Brain microvascular endothelial cell (primary cell): ENCODE results near the gene NDE1.

ENCODE experiments used
- DNase-seq: peaks from one replicate; pipeline ENCODE4 v3.0.0-alpha.2; 2020
- H3K27ac ChIP-seq: fragments of 250-450 bp; sonication (Bioruptor Pico); 2 replicates; pipeline ENCODE4 v1.5.1; 2020; ENCODE audit warnings: mild to moderate bottlenecking, moderate library complexity
- H3K27me3 ChIP-seq: fragments of 250-450 bp; sonication (Bioruptor Pico); replicated peaks from 2 replicates; pipeline ENCODE4 v1.5.1; 2020; ENCODE audit warnings: mild to moderate bottlenecking
- H3K36me3 ChIP-seq: fragments of 250-450 bp; sonication (Bioruptor Pico); replicated peaks from 2 replicates; pipeline ENCODE4 v1.5.1; 2020; ENCODE audit warnings: mild to moderate bottlenecking
- H3K4me3 ChIP-seq: 2 replicates; pipeline ENCODE4 v1.5.1; 2011; ENCODE audit warnings: low read depth, mild to moderate bottlenecking, control low read depth, low read length, moderate library complexity
- CTCF ChIP-seq: IDR thresholded peaks from 2 replicates; pipeline ENCODE4 v1.5.1; 2011; ENCODE audit warnings: low read depth, mild to moderate bottlenecking, moderate library complexity, low read length, control low read depth, inconsistent platforms; ENCODE audit errors: missing control alignments
- in situ Hi-C: cut with HindIII; loops from 2 replicates; pipeline ENCODE4 v1.10.0; 2017; ENCODE audit warnings: low sequenced_read_pairs, low pct_ligation_motif_present

Gene NDE1

GRCh38 chr16:15773968-15774367 lies 123.9 kb downstream of the NDE1 start:
- no peak for TF ChIP-seq CTCF
- no peak overlapping the region for H3K27ac ChIP-seq
- H3K36me3 ChIP-seq: no peaks in the 10 kb centered on the region
- DNase-seq: no peak
- in situ Hi-C loops: no loop called here
- H3K27me3 ChIP-seq: peaks cover 4% of the 10 kb centered on the region
- no peak overlapping the region for H3K4me3 ChIP-seq

- H3K4me3 ChIP-seq: no peak overlapping the region
- DNase-seq: peak; percentile 38
- H3K27me3 ChIP-seq: peaks cover 4% of the 10 kb centered on the region
- H3K27ac ChIP-seq: no peak overlapping the region
- in situ Hi-C loops: no loop called here
- no peak for TF ChIP-seq CTCF
- H3K36me3 ChIP-seq: no peaks in the 10 kb centered on the region
Observed at GRCh38 chr16:15775209-15775608, 125.2 kb downstream of the NDE1 start.

GRCh38 chr16:15775663-15776304 lies 125.7 kb downstream of the NDE1 start:
- no peaks in the 10 kb centered on the region for H3K36me3 ChIP-seq
- no peak for TF ChIP-seq CTCF
- in situ Hi-C loops: no loop called here

More at GRCh38 chr16:15775663-15776304, 125.7 kb downstream of the NDE1 start:
- Histone ChIP-seq H3K27ac (no peak overlapping the region), H3K27me3 (peaks cover 4% of the 10 kb centered on the region), H3K4me3 (no peak overlapping the region)
- peak; percentile 4 for DNase-seq
